Lung (tissue), 12 donors: ENCODE results near the gene PBX2. TPM values are rescaled to one million over a fixed set of nuclear protein-coding genes. Genes with fewer than 3 reads are reported as not detected.

ENCODE experiments used
- ATAC-seq: fragments of 200-7000 bp; cut with Tn5 transposase; one replicate; pipeline ENCODE4 v1.9.1; 2020; ENCODE audit warnings: moderate number of reproducible peaks; ENCODE audit not compliant: insufficient read depth, low FRiP score
- DNase-seq, 3 donors: peaks; one replicate each; pipeline ENCODE4 v3.0.0-alpha.2; 2013 to 2017
- H3K27ac ChIP-seq, 2 donors: one replicate each; pipeline ENCODE4 v1.5.1; 2013; ENCODE audit warnings: mild to moderate bottlenecking in 2 of 2, moderate library complexity in 2 of 2, control low read depth in 1 of 2, inconsistent platforms in 1 of 2, low read depth in 1 of 2, low read length in 1 of 2
- H3K27me3 ChIP-seq, 3 donors: one replicate each; pipeline ENCODE4 v1.5.1; 2013; ENCODE audit warnings: low read length in 2 of 3; ENCODE audit not compliant: control insufficient read depth in 3 of 3, insufficient read depth in 3 of 3
- H3K36me3 ChIP-seq, 4 donors: one replicate each; pipeline ENCODE4 v1.5.1; 2013; ENCODE audit warnings: low read length in 4 of 4, mild to moderate bottlenecking in 1 of 4, moderate library complexity in 1 of 4; ENCODE audit not compliant: control insufficient read depth in 4 of 4, insufficient read depth in 4 of 4
- H3K4me1 ChIP-seq, 5 donors: one replicate each; pipeline ENCODE4 v1.5.1; 2013; ENCODE audit warnings: low read length in 5 of 5, mild to moderate bottlenecking in 2 of 5, moderate library complexity in 1 of 5; ENCODE audit not compliant: control insufficient read depth in 5 of 5, insufficient read depth in 5 of 5
- H3K4me3 ChIP-seq: one replicate; pipeline ENCODE4 v1.5.1; 2013; ENCODE audit warnings: mild to moderate bottlenecking, control low read depth, moderate library complexity
- H3K9ac ChIP-seq, 2 donors: one replicate each; pipeline ENCODE4 v1.5.1; 2013; ENCODE audit warnings: low read length in 2 of 2, control low read depth in 1 of 2; ENCODE audit not compliant: insufficient read depth in 1 of 2
- H3K9me3 ChIP-seq, 4 donors: one replicate each; pipeline ENCODE4 v1.5.1; 2013; ENCODE audit warnings: low read length in 3 of 4, mild to moderate bottlenecking in 1 of 4, moderate library complexity in 1 of 4; ENCODE audit not compliant: control insufficient read depth in 4 of 4, insufficient read depth in 3 of 4
- CTCF ChIP-seq: IDR thresholded peaks from 2 replicates; pipeline ENCODE4 v1.5.1; 2012; ENCODE audit warnings: mild to moderate bottlenecking; ENCODE audit errors: control extremely low read depth, extremely low read depth
- WGBS, 2 donors: extraction: QIAGEN DNeasy Blood & Tissue Kit; methylation state at CpG; one replicate each; pipeline ENCODE4 v1.1.7; 2013; 5-methylcytosine and 5-hydroxymethylcytosine counted together
- polyA plus RNA-seq, 2 donors: library from polyadenylated mRNA; stranded (reverse); fragments of 200-250 nt; gene quantifications; one replicate each; pipeline ENCODE4 v1.2.1, GENCODE V29; 2013
- total RNA-seq, 2 donors: library from RNA; depleted of rRNA in 1 of 2; stranded (reverse); fragments of >200 nt in 1 of 2; gene quantifications; one replicate each; pipeline ENCODE4 v1.2.1, GENCODE V29; 2014 to 2021
- donor health status: control.
- donor health status: control.
- donor health status: Bipolar disorder and iron deficiency.
- donor health status: healthy.
- donor health status: DM: yes; HTN: yes; CAD: no.

PBX2 gene
- total and polyA plus RNA-seq, 4 donors = 56.0 to 128 (median 85.9) TPM

GRCh38 chr6:32167761-32168262 is 22.2 kb downstream of the PBX2 start:
- ATAC-seq = no peak
- H3K27me3 ChIP-seq = peaks cover 0 to 4% (median 0%) of the 10 kb centered on the region in 3 donors
- peaks cover 3 to 33% (median 21%) of the 10 kb centered on the region in 4 donors for H3K36me3 ChIP-seq
- no peak for TF ChIP-seq CTCF
- 73 to 83% methylated on average over 6 of the region's 6 CpGs for WGBS, 2 donors
- H3K9ac ChIP-seq = no peak overlapping the region
- peaks cover 0 to 1% (median 0%) of the 10 kb centered on the region in 5 donors for H3K4me1 ChIP-seq
- DNase-seq = no peak
- no peak overlapping the region for H3K4me3 ChIP-seq
- H3K27ac ChIP-seq = no peak overlapping the region
- no peaks in the 10 kb centered on the region for H3K9me3 ChIP-seq

GRCh38 chr6:32167154-32167760 is 22.7 kb downstream of the PBX2 start:
- peaks cover 0 to 4% (median 0%) of the 10 kb centered on the region in 3 donors for H3K27me3 ChIP-seq
- peaks cover 0 to 1% (median 0%) of the 10 kb centered on the region in 5 donors for H3K4me1 ChIP-seq
- DNase-seq (no peak), ATAC-seq (no peak)
- peaks cover 3 to 33% (median 21%) of the 10 kb centered on the region in 4 donors for H3K36me3 ChIP-seq
- no peak overlapping the region for H3K4me3 ChIP-seq
- TF ChIP-seq CTCF = no peak
- no peaks in the 10 kb centered on the region for H3K9me3 ChIP-seq
- no peak overlapping the region for H3K9ac ChIP-seq
- 92 to 93% methylated on average over 32 of the region's 32 CpGs for WGBS, 2 donors
- no peak overlapping the region for H3K27ac ChIP-seq

GRCh38 chr6:32166411-32167061 is 23.5 kb downstream of the PBX2 start:
- TF ChIP-seq CTCF = no peak
- Histone ChIP-seq H3K9ac (no peak overlapping the region), H3K4me1 (peaks cover 0 to 1% (median 0%) of the 10 kb centered on the region in 5 donors), H3K4me3 (no peak overlapping the region), H3K27ac (no peak overlapping the region), H3K9me3 (no peaks in the 10 kb centered on the region), H3K27me3 (peaks cover 0 to 4% (median 0%) of the 10 kb centered on the region in 3 donors), H3K36me3 (peaks cover 3 to 33% (median 21%) of the 10 kb centered on the region in 4 donors)
- 88% methylated on average over 30 of the region's 30 CpGs for WGBS, 2 donors
- ATAC-seq (no peak), DNase-seq (no peak)
